Prostate gland (tissue), 2 donors: Measurements from ENCODE around the gene KCTD15.

Experiments used
- CTCF ChIP-seq, 4 experiments: fragments of 200-600 bp in 2 of 4; fragments of 450-650 bp in 2 of 4; sonication (generic) in 2 of 4; IDR thresholded peaks; 1 replicate in 3 of 4; 2 replicates in 1 of 4; pipeline ENCODE4 v1.5.1; 2016 to 2019; ENCODE audit warnings: antibody characterized with exemption in 4 of 4, mild to moderate bottlenecking in 2 of 4, moderate library complexity in 2 of 4
- POLR2AphosphoS5 ChIP-seq: sonication (generic); formaldehyde crosslinking; IDR thresholded peaks from one replicate; pipeline ENCODE4 v1.6.1; 2017; ENCODE audit warnings: antibody characterized with exemption

DNA sequence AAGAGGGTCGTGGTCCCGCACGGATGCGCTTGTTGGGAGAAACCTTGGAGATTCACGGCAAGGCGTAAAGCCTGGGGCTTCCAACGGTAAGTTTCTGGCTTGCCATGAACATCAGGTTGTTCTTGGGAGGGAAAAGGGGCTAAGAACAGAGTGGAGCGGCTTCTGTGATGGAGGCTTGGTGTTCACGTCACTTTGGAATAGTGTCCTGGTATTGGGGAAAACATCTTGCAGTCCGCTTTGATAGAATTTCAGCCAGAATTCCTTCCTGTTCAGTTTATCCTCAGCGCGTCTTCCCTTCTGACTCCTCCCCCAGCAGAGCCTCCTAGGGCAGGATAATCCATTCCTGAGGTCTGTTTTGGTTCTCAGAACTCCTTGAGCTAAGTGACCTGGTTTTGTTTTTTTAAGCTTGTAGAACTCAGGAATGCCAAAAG lies 2.0 kb downstream of the KCTD15 start:
- TF ChIP-seq CTCF (IDR thresholded peaks at IDR 0.05): no peak
- no peak for TF ChIP-seq POLR2AphosphoS5
